ENCODE results near the gene HTR2C. TPM values are rescaled to one million over a fixed set of nuclear protein-coding genes. Genes with fewer than 3 reads are reported as not detected.

Gene HTR2C
- total and polyA plus RNA-seq, 10 of the 15 experiments (the other 5 are each of a cell fraction or from before 2014, with no cell fraction given): 0.03 TPM; not detected in 9

- ATAC-seq: no peak
- no peaks in the 10 kb centered on the region for H3K36me3 ChIP-seq (ENCODE audit: control insufficient read depth in 2 of 2, insufficient read depth in 2 of 2, low read length in 1 of 2)
- peaks cover 0 to 2% of the 10 kb centered on the region in 2 experiments; a peak in 3 of 4 replicates for H3K27me3 ChIP-seq (replicated peaks in 1 of 2; ENCODE audit: control insufficient read depth in 2 of 2, insufficient read depth in 2 of 2, low read length in 1 of 2)
- RAD21 ChIA-PET (ENCODE audit: unreplicated experiment): no interaction called here
- no peak overlapping the region for H3K27ac ChIP-seq (ENCODE audit: control insufficient read depth, insufficient read depth)
- no peak overlapping the region for H3K4me2 ChIP-seq (ENCODE audit: control insufficient read depth, insufficient read depth)
- H2AFZ ChIP-seq (ENCODE audit: control insufficient read depth, low read depth, low read length): no peak overlapping the region
- SMC1A ChIA-PET (ENCODE audit: uncharacterized antibody, unreplicated experiment): no interaction called here
- POLR2A ChIA-PET: no interaction called here
- H3K9ac ChIP-seq (ENCODE audit: control insufficient read depth, insufficient read depth, low read length): no peak overlapping the region
- BruUV-seq (replicated peaks): no TSS peak
- DNase-seq (ENCODE audit: low read depth, low spot score): no peak
- intact Hi-C loops (cut with micrococcal nuclease; ENCODE audit: unreplicated experiment): no loop called here
- 61% methylated on average over 33 of the region's 36 CpGs for WGBS (ENCODE audit: insufficient coverage, insufficient replicate concordance, low lambda C conversion rate, missing lambda C conversion rate)
- CTCF ChIA-PET: no interaction called here
- in situ Hi-C loops (cut with MboI): no loop called here
- FAIRE-seq: no peak
- H3K4me1 ChIP-seq (ENCODE audit: control insufficient read depth, insufficient read depth, low read length): no peaks in the 10 kb centered on the region
- no peak overlapping the region for H3K4me3 ChIP-seq
- H4K20me1 ChIP-seq (ENCODE audit: control insufficient read depth, insufficient read depth): no peaks in the 10 kb centered on the region
- H3K9me3 ChIP-seq (replicated peaks; ENCODE audit: control insufficient read depth, insufficient read depth, low read length): no peaks in the 10 kb centered on the region; the same call in 2 of the 3 replicates
- no peaks in the 10 kb centered on the region for H3K79me2 ChIP-seq (ENCODE audit: control insufficient read depth, insufficient read depth, low read length)
- no peak for TF ChIP-seq DPF2 (IDR thresholded peaks at IDR 0.05)
- TF ChIP-seq HDAC2 (IDR thresholded peaks at IDR 0.05): no peak
- TF ChIP-seq ZNF24 (IDR thresholded peaks at IDR 0.05): no peak
- TF ChIP-seq SP1 (IDR thresholded peaks at IDR 0.05; ENCODE audit: low read depth, low read length): no peak
- TF ChIP-seq PAX8 (IDR thresholded peaks at IDR 0.05): no peak
- no peak for TF ChIP-seq MEF2A (IDR thresholded peaks at IDR 0.05; ENCODE audit: insufficient read depth, low read depth, low read length)
- TF ChIP-seq SMC3 (IDR thresholded peaks at IDR 0.05; ENCODE audit: borderline replicate concordance, low read length): no peak
- TF ChIP-seq REST (IDR thresholded peaks at IDR 0.05; ENCODE audit: low read depth, low read length): no peak
- no peak for TF ChIP-seq RAD51 (IDR thresholded peaks at IDR 0.05)
- no peak for TF ChIP-seq WRNIP1 (IDR thresholded peaks at IDR 0.05; ENCODE audit: borderline replicate concordance, low read depth, low read length)
- TF ChIP-seq CHD2 (IDR thresholded peaks at IDR 0.05; ENCODE audit: borderline replicate concordance, low read depth, low read length): no peak
- no peak for TF ChIP-seq YY1 (IDR thresholded peaks at IDR 0.05; ENCODE audit: low read depth, low read length)
- no peak for TF ChIP-seq MYB (IDR thresholded peaks at IDR 0.05; ENCODE audit: borderline replicate concordance, low read depth, low read length)
- TF ChIP-seq ZBTB4 (CRISPR knock-in tag; IDR thresholded peaks at IDR 0.05): no peak
- no peak for TF ChIP-seq CTCF (IDR thresholded peaks at IDR 0.05 in 2 of 3, conservative IDR thresholded peaks at IDR 0.05 in 1 of 3; ENCODE audit: control insufficient read depth in 2 of 3, extremely low read depth in 1 of 3, insufficient read depth in 1 of 3, low read depth in 3 of 3, low read length in 3 of 3)
These were observed 1.0 kb upstream of the HTR2C start for GRCh38 chrX:114582698-114583395.

All from GM12878 (cell line).